Measurements from ENCODE around the gene ROGDI. TPM values are rescaled to one million over a fixed set of nuclear protein-coding genes. Genes with fewer than 3 reads are reported as not detected.
"Not testable (repeated sequence)": the region's sequence is repeated elsewhere in the genome, so short reads cannot be mapped to it uniquely, and the experiment has no call there.

ROGDI gene
- total and polyA plus RNA-seq, 9 of the 15 experiments (the other 6 are each of a cell fraction or from before 2014, with no cell fraction given), result 0.97 to 37.3 (median 16.5) TPM

- H3K9me1 ChIP-seq (ENCODE audit: control insufficient read depth, insufficient read depth, low read length), result no peaks in the 10 kb centered on the region
- no peaks in the 10 kb centered on the region for H3K27me3 ChIP-seq (ENCODE audit: control insufficient read depth in 2 of 2, insufficient read depth in 2 of 2, low read length in 2 of 2)
- no peaks in the 10 kb centered on the region for H3K9me3 ChIP-seq (replicated peaks; ENCODE audit: control insufficient read depth, insufficient read depth, low read depth, low read length)
- H4K20me1 ChIP-seq (replicated peaks; ENCODE audit: control insufficient read depth, insufficient read depth, low read length), result no peaks in the 10 kb centered on the region
- DNase-seq (ENCODE audit: extremely low read depth in 1 of 4, low spot score in 3 of 4) (no peak), ATAC-seq (no peak), FAIRE-seq (no peak)
- H3K27ac ChIP-seq (ENCODE audit: extremely low read depth, low read depth, low read length), result no peak overlapping the region
- H2AFZ ChIP-seq (ENCODE audit: low read depth, low read length), result no peak overlapping the region
- H3K36me3 ChIP-seq (ENCODE audit: control insufficient read depth, insufficient read depth, low read length), result no peaks in the 10 kb centered on the region
- in situ Hi-C loops (cut with MboI), result no loop called here
- TF ChIP-seq ZNF766 (CRISPR knock-in tag; conservative IDR thresholded peaks at IDR 0.05), result no peak
- no peak for TF ChIP-seq EGR1 (conservative IDR thresholded peaks at IDR 0.05)
- TF ChIP-seq ZNF696 (CRISPR knock-in tag; conservative IDR thresholded peaks at IDR 0.05), result no peak
- TF ChIP-seq CEBPG (CRISPR knock-in tag; IDR thresholded peaks at IDR 0.05), result 0 out of 2 replicates have a peak, but pooled peaks have one; percentile 33
- no peak for TF ChIP-seq CEBPG (tag; conservative IDR thresholded peaks at IDR 0.05 in 1 of 2, IDR thresholded peaks at IDR 0.05 in 1 of 2)
- no peak for TF ChIP-seq ZNF511 (CRISPR knock-in tag; IDR thresholded peaks at IDR 0.05)
- no peak for TF ChIP-seq PCBP2 (IDR thresholded peaks at IDR 0.05; ENCODE audit: low read depth, low read length, poor library complexity, severe bottlenecking)
- TF ChIP-seq ATF3 (IDR thresholded peaks at IDR 0.05), result peak; percentile 49
- TF ChIP-seq ATF3 (CRISPR knock-in tag; conservative IDR thresholded peaks at IDR 0.05), result no peak
- no peak for TF ChIP-seq TBL1XR1 (IDR thresholded peaks at IDR 0.05; ENCODE audit: low read length in 2 of 2)
- intact Hi-C loops (cut with micrococcal nuclease), result no loop called here
- no peak overlapping the region for H3K9ac ChIP-seq (ENCODE audit: insufficient read depth in 1 of 2, low read depth in 2 of 2, low read length in 2 of 2)
- CTCF ChIA-PET (ENCODE audit: low intra/inter-chr PET ratio), result no interaction called here
- POLR2A ChIA-PET, result interaction anchor here (1.2 kb wide), 1 partner anchor 127 kb away, joined by 3 read pairs; no protein-coding TSS in a partner anchor
- 62% methylated on average over 16 of the region's 23 CpGs for WGBS (ENCODE audit: insufficient coverage, low coverage, missing lambda C conversion rate)
- H3K4me2 ChIP-seq (ENCODE audit: insufficient read depth, low read length), result no peak overlapping the region
- no peak overlapping the region for H3K4me3 ChIP-seq
- peaks cover 19 to 38% of the 10 kb centered on the region in 2 experiments; a peak in 4 of 5 replicates for H3K4me1 ChIP-seq (replicated peaks in 1 of 2; ENCODE audit: control insufficient read depth in 2 of 2, insufficient read depth in 2 of 2, low read length in 2 of 2)
- H3K79me2 ChIP-seq (ENCODE audit: control insufficient read depth, insufficient read depth, low read length), result no peaks in the 10 kb centered on the region
- BruUV-seq (replicated peaks), result no TSS peak
Observed at GRCh38 chr16:4785758-4786433, 16.5 kb downstream of the ROGDI start.

- CTCF ChIA-PET (ENCODE audit: low intra/inter-chr PET ratio); H3K79me2 ChIP-seq (ENCODE audit: control insufficient read depth, insufficient read depth, low read length); POLR2A ChIA-PET; H3K27ac ChIP-seq (ENCODE audit: extremely low read depth, low read depth, low read length); H4K20me1 ChIP-seq (replicated peaks; ENCODE audit: control insufficient read depth, insufficient read depth, low read length); BruUV-seq (replicated peaks); intact Hi-C loops (cut with micrococcal nuclease); DNase-seq (ENCODE audit: extremely low read depth in 1 of 4, low spot score in 3 of 4); ATAC-seq; H3K27me3 ChIP-seq (ENCODE audit: control insufficient read depth in 2 of 2, insufficient read depth in 2 of 2, low read length in 2 of 2); in situ Hi-C loops (cut with MboI); FAIRE-seq; H3K4me3 ChIP-seq; H2AFZ ChIP-seq (ENCODE audit: low read depth, low read length); H3K4me2 ChIP-seq (ENCODE audit: insufficient read depth, low read length); H3K36me3 ChIP-seq (ENCODE audit: control insufficient read depth, insufficient read depth, low read length); H3K9me3 ChIP-seq (replicated peaks; ENCODE audit: control insufficient read depth, insufficient read depth, low read depth, low read length); H3K9ac ChIP-seq (ENCODE audit: insufficient read depth in 1 of 2, low read depth in 2 of 2, low read length in 2 of 2); H3K9me1 ChIP-seq (ENCODE audit: control insufficient read depth, insufficient read depth, low read length): not testable (repeated sequence)
- WGBS (ENCODE audit: insufficient coverage, low coverage, missing lambda C conversion rate), result 81% methylated on average over 14 of the region's 14 CpGs
- peaks cover 19 to 31% of the 10 kb centered on the region in 2 experiments; a peak in 4 of 5 replicates for H3K4me1 ChIP-seq (replicated peaks in 1 of 2; ENCODE audit: control insufficient read depth in 2 of 2, insufficient read depth in 2 of 2, low read length in 2 of 2)
Observed at GRCh38 chr16:4784444-4784987, 17.9 kb downstream of the ROGDI start.

Measured in K562 (cell line).